Fibroblast of lung (primary cell): Measurements from ENCODE around the gene TMEM179. TPM values are rescaled to one million over a fixed set of nuclear protein-coding genes. Genes with fewer than 3 reads are reported as not detected.

Experiments
- DNase-seq, 2 donors: peaks; one replicate each; pipeline versions ENCODE4 v3.0.0 to v3.0.0-alpha.2; 2010; ENCODE audit warnings: low read depth in 2 of 2
- H2AFZ ChIP-seq: 2 replicates; pipeline ENCODE4 v1.5.1; 2012; ENCODE audit warnings: low read length, control low read depth, inconsistent platforms
- H3K27ac ChIP-seq: 2 replicates; pipeline ENCODE4 v1.5.1; 2011; ENCODE audit warnings: low read length, control low read depth; ENCODE audit not compliant: insufficient read depth
- H3K27me3 ChIP-seq: 2 replicates; pipeline ENCODE4 v1.5.1; 2011; ENCODE audit warnings: mild to moderate bottlenecking, low read length; ENCODE audit not compliant: control insufficient read depth, insufficient read depth
- H3K36me3 ChIP-seq: 2 replicates; pipeline ENCODE4 v1.5.1; 2011; ENCODE audit warnings: low read length; ENCODE audit not compliant: control insufficient read depth, insufficient read depth
- H3K4me1 ChIP-seq: 2 replicates; pipeline ENCODE4 v1.5.1; 2011; ENCODE audit warnings: low read length; ENCODE audit not compliant: control insufficient read depth, insufficient read depth; ENCODE audit errors: extremely low read depth
- H3K4me2 ChIP-seq: 2 replicates; pipeline ENCODE4 v1.5.1; 2011; ENCODE audit warnings: low read length, control low read depth; ENCODE audit not compliant: insufficient read depth; ENCODE audit errors: extremely low read depth
- H3K4me3 ChIP-seq, 4 experiments: fragments of 200-600 bp in 1 of 4; sonication (generic) in 1 of 4; replicated peaks in 1 of 4; 2 replicates each; pipeline ENCODE4 v1.5.1; 2011 to 2016; ENCODE audit warnings: low read length in 4 of 4, low read depth in 3 of 4, mild to moderate bottlenecking in 3 of 4, control low read depth in 2 of 4, inconsistent platforms in 1 of 4, mixed read lengths in 1 of 4; ENCODE audit not compliant: insufficient read depth in 1 of 4; ENCODE audit errors: control extremely low read depth in 1 of 4
- H3K79me2 ChIP-seq: 2 replicates; pipeline ENCODE4 v1.5.1; 2012; ENCODE audit warnings: mild to moderate bottlenecking, low read length, inconsistent platforms; ENCODE audit not compliant: control insufficient read depth, insufficient read depth
- H3K9ac ChIP-seq: 2 replicates; pipeline ENCODE4 v1.5.1; 2011; ENCODE audit warnings: mild to moderate bottlenecking, low read length, control low read depth; ENCODE audit not compliant: insufficient read depth
- H3K9me3 ChIP-seq: 2 replicates; pipeline ENCODE4 v1.5.1; 2012; ENCODE audit warnings: low read depth, low read length; ENCODE audit not compliant: control insufficient read depth, insufficient read depth
- H4K20me1 ChIP-seq: 2 replicates; pipeline ENCODE4 v1.5.1; 2011; ENCODE audit warnings: low read length; ENCODE audit not compliant: control insufficient read depth, insufficient read depth; ENCODE audit errors: extremely low read depth
- CTCF ChIP-seq, 2 donors: IDR thresholded peaks in 1 of 2; conservative IDR thresholded peaks in 1 of 2; 1 replicate in 1 of 2; 2 replicates in 1 of 2; pipeline ENCODE4 v1.5.1; 2011 to 2012; ENCODE audit warnings: low read length in 2 of 2, control low read depth in 1 of 2, inconsistent platforms in 1 of 2, low read depth in 1 of 2, mild to moderate bottlenecking in 1 of 2
- EZH2 ChIP-seq: IDR thresholded peaks from 2 replicates; pipeline ENCODE4 v1.5.1; 2012; ENCODE audit warnings: low read length, control low read depth, mild to moderate bottlenecking; ENCODE audit errors: missing control alignments
- polyA plus RNA-seq, 2 donors: library from polyadenylated mRNA; depleted of rRNA in 1 of 2; stranded (reverse) in 1 of 2; unstranded in 1 of 2; fragments of >200 nt; gene quantifications; 2 replicates each; pipeline ENCODE4 v1.2.1, GENCODE V29; 2011 to 2012; ENCODE audit warnings: missing spikeins in 1 of 2
- total RNA-seq: library from RNA; depleted of rRNA; stranded (reverse); fragments of >200 nt; gene quantifications from 2 replicates; pipeline ENCODE4 v1.2.1, GENCODE V29; 2014

TMEM179 gene
- total and polyA plus RNA-seq, 2 donors (not counting 1 experiment from before 2014, with no cell fraction given) = under 0.01 to 0.03 TPM

GRCh38 chr14:104588066-104588857 lies 16.3 kb downstream of the TMEM179 start:
- no peak overlapping the region for H3K4me2 ChIP-seq
- TF ChIP-seq CTCF (conservative IDR thresholded peaks at IDR 0.05 in 1 of 2, IDR thresholded peaks at IDR 0.05 in 1 of 2; ENCODE audit: low read depth in 1 of 2, low read length in 2 of 2) (no peak), EZH2 (no peak)
- H3K27ac ChIP-seq = no peak overlapping the region
- H3K9ac ChIP-seq = no peak overlapping the region
- H3K4me1 ChIP-seq = no peaks in the 10 kb centered on the region
- H2AFZ ChIP-seq = no peak overlapping the region
- no peak for DNase-seq
- no peaks in the 10 kb centered on the region for H3K36me3 ChIP-seq
- H3K79me2 ChIP-seq = no peaks in the 10 kb centered on the region
- no peaks in the 10 kb centered on the region for H3K9me3 ChIP-seq
- H3K4me3 ChIP-seq = no peak overlapping the region
- H3K27me3 ChIP-seq = no peaks in the 10 kb centered on the region
- H4K20me1 ChIP-seq = no peaks in the 10 kb centered on the region

GRCh38 chr14:104587641-104588040 lies 16.9 kb downstream of the TMEM179 start:
- TF ChIP-seq CTCF (conservative IDR thresholded peaks at IDR 0.05 in 1 of 2, IDR thresholded peaks at IDR 0.05 in 1 of 2; ENCODE audit: low read depth in 1 of 2, low read length in 2 of 2) (no peak), EZH2 (no peak)
- no peaks in the 10 kb centered on the region for H3K4me1 ChIP-seq
- no peak for DNase-seq
- no peak overlapping the region for H2AFZ ChIP-seq
- H3K36me3 ChIP-seq = no peaks in the 10 kb centered on the region
- H3K79me2 ChIP-seq = no peaks in the 10 kb centered on the region
- H3K9ac ChIP-seq = no peak overlapping the region
- H3K27me3 ChIP-seq = no peaks in the 10 kb centered on the region
- H3K9me3 ChIP-seq = no peaks in the 10 kb centered on the region
- no peaks in the 10 kb centered on the region for H4K20me1 ChIP-seq
- no peak overlapping the region for H3K4me2 ChIP-seq
- no peak overlapping the region for H3K27ac ChIP-seq
- no peak overlapping the region for H3K4me3 ChIP-seq

- no peak for DNase-seq
- no peaks in the 10 kb centered on the region for H3K27me3 ChIP-seq
- H3K4me3 ChIP-seq = no peak overlapping the region
- H4K20me1 ChIP-seq = no peaks in the 10 kb centered on the region
- no peak overlapping the region for H3K4me2 ChIP-seq
- no peak for TF ChIP-seq EZH2
- TF ChIP-seq CTCF (conservative IDR thresholded peaks at IDR 0.05 in 1 of 2, IDR thresholded peaks at IDR 0.05 in 1 of 2; ENCODE audit: low read depth in 1 of 2, low read length in 2 of 2) = no peak
- H2AFZ ChIP-seq = no peak overlapping the region
- no peaks in the 10 kb centered on the region for H3K79me2 ChIP-seq
- no peaks in the 10 kb centered on the region for H3K9me3 ChIP-seq
- H3K36me3 ChIP-seq = no peaks in the 10 kb centered on the region
- H3K9ac ChIP-seq = no peak overlapping the region
- no peaks in the 10 kb centered on the region for H3K4me1 ChIP-seq
- no peak overlapping the region for H3K27ac ChIP-seq
These were observed 17.5 kb downstream of the TMEM179 start for GRCh38 chr14:104586832-104587620.
